HepG2 (cell line): Measurements from ENCODE around the gene PCSK6. TPM values are rescaled to one million over a fixed set of nuclear protein-coding genes. Genes with fewer than 3 reads are reported as not detected.
A peak's percentile ranks its signal among the peaks of the same experiment; 100 is the strongest.

Source experiments
- GATA4 ChIP-seq: sonication (generic); IDR thresholded peaks from 2 replicates; pipeline ENCODE4 v1.6.1; 2016; ENCODE audit warnings: antibody characterized with exemption, low read depth, borderline replicate concordance
- IKZF4 ChIP-seq: sonication (generic); formaldehyde crosslinking; IDR thresholded peaks from 2 replicates; pipeline ENCODE4 v1.5.1; 2020; ENCODE audit warnings: borderline replicate concordance, mild to moderate bottlenecking, low read depth, missing genetic modification reagents; ENCODE audit errors: not compliant biosample characterization
- KAT7 ChIP-seq: IDR thresholded peaks from 2 replicates; pipeline ENCODE4 v1.6.1; 2018; ENCODE audit warnings: borderline replicate concordance, missing compliant biosample characterization
- KLF16 ChIP-seq, 2 experiments: sonication (generic) in 1 of 2; formaldehyde crosslinking in 1 of 2; IDR thresholded peaks; 2 replicates each; pipeline versions ENCODE4 v1.6.1 to v1.8.0; 2016 to 2023; ENCODE audit warnings: missing genetic modification reagents in 2 of 2, missing compliant biosample characterization in 1 of 2
- MAF1 ChIP-seq: sonication (generic); formaldehyde crosslinking; IDR thresholded peaks from 2 replicates; pipeline ENCODE4 v1.5.0; 2020; ENCODE audit warnings: missing genetic modification reagents, borderline replicate concordance
- MBD4 ChIP-seq: IDR thresholded peaks from 2 replicates; pipeline ENCODE4 v1.6.1; 2012; ENCODE audit warnings: low read length, inconsistent platforms, borderline replicate concordance
- NFE2L2 ChIP-seq: fragments of 150-350 bp; IDR thresholded peaks from 2 replicates; pipeline ENCODE4 v1.6.1; 2014; ENCODE audit warnings: low read length
- NFYC ChIP-seq: IDR thresholded peaks from 2 replicates; pipeline ENCODE4 v1.6.1; 2016; ENCODE audit warnings: missing genetic modification reagents, missing compliant biosample characterization
- ZMAT3 ChIP-seq: sonication (generic); formaldehyde crosslinking; conservative IDR thresholded peaks from 2 replicates; pipeline ENCODE4 v1.7.0; 2021; ENCODE audit warnings: missing genetic modification reagents
- ZNF124 ChIP-seq: sonication (generic); formaldehyde crosslinking; IDR thresholded peaks from 2 replicates; pipeline ENCODE4 v1.4.0; 2020; ENCODE audit warnings: missing genetic modification reagents
- ZNF572 ChIP-seq: sonication (generic); formaldehyde crosslinking; IDR thresholded peaks from 2 replicates; pipeline ENCODE4 v1.5.1; 2020; ENCODE audit warnings: mild to moderate bottlenecking, missing genetic modification reagents
- ZNF687 ChIP-seq: sonication (generic); formaldehyde crosslinking; IDR thresholded peaks from 2 replicates; pipeline ENCODE4 v1.5.1; 2020; ENCODE audit warnings: mild to moderate bottlenecking, missing genetic modification reagents, moderate library complexity
- ZNF784 ChIP-seq: sonication (generic); formaldehyde crosslinking; IDR thresholded peaks from 2 replicates; pipeline ENCODE4 v1.5.1; 2020; ENCODE audit warnings: missing genetic modification reagents, mild to moderate bottlenecking, borderline replicate concordance
- polyA plus RNA-seq, 8 experiments: library from polyadenylated mRNA; depleted of rRNA in 3 of 8; stranded (reverse) in 7 of 8; unstranded in 1 of 8; fragments of >200 nt; fragmentation: Illumina TruSeq in 4 of 8; extraction: Trizol in 4 of 8; gene quantifications; 2 replicates each; pipeline versions ENCODE4 v1.2.1 to v1.2.3, GENCODE V29; 2011 to 2016; ENCODE audit warnings: low read depth in 4 of 8, missing spikeins in 1 of 8, mixed read lengths in 1 of 8; ENCODE audit not compliant: insufficient read depth in 1 of 8
- total RNA-seq, 5 experiments: library from RNA; depleted of rRNA; stranded (reverse); fragments of >200 nt; fragmentation: Illumina TruSeq; extraction: Trizol; gene quantifications; 2 replicates each; pipeline ENCODE4 v1.2.3, GENCODE V29; 2016; ENCODE audit warnings: low read depth in 1 of 5
- TF ChIP-seq, protein P1 (sequence below): sonication (generic); formaldehyde crosslinking; IDR thresholded peaks from 2 replicates; pipeline ENCODE4 v1.5.0; 2020; ENCODE audit warnings: mild to moderate bottlenecking, low read depth, missing genetic modification reagents, borderline replicate concordance
- TF ChIP-seq, protein P2 (sequence below): IDR thresholded peaks from 2 replicates; pipeline ENCODE4 v1.6.1; 2016; ENCODE audit warnings: mild to moderate bottlenecking

PCSK6 gene
- total and polyA plus RNA-seq, 2 of the 13 experiments (the other 11 are each of a cell fraction or from before 2014, with no cell fraction given) = 56.5 to 155 TPM

GRCh38 chr15:101294731-101295606 lies 194.5 kb downstream of the PCSK6 start, which contains the start of gene SNRPA1 (continued):
- TF ChIP-seq, protein P1, sequence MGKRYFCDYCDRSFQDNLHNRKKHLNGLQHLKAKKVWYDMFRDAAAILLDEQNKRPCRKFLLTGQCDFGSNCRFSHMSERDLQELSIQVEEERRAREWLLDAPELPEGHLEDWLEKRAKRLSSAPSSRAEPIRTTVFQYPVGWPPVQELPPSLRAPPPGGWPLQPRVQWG = no peak
- TF ChIP-seq NFE2L2 = no peak
- TF ChIP-seq ZNF124 (CRISPR knock-in tag) = peak; percentile 77
- TF ChIP-seq, protein P2, sequence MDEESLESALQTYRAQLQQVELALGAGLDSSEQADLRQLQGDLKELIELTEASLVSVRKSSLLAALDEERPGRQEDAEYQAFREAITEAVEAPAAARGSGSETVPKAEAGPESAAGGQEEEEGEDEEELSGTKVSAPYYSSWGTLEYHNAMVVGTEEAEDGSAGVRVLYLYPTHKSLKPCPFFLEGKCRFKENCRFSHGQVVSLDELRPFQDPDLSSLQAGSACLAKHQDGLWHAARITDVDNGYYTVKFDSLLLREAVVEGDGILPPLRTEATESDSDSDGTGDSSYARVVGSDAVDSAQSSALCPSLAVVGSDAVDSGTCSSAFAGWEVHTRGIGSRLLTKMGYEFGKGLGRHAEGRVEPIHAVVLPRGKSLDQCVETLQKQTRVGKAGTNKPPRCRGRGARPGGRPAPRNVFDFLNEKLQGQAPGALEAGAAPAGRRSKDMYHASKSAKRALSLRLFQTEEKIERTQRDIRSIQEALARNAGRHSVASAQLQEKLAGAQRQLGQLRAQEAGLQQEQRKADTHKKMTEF = peak; percentile 98
- TF ChIP-seq ZNF687 (CRISPR knock-in tag) = peak; percentile 96
- peak; percentile 99; the same call in 1 of the 2 replicates for TF ChIP-seq KAT7
- TF ChIP-seq GATA4 = peak; percentile 48
- TF ChIP-seq MAF1 (CRISPR knock-in tag) = no peak
- no peak for TF ChIP-seq ZNF784 (CRISPR knock-in tag)
- TF ChIP-seq IKZF4 (CRISPR knock-in tag) = no peak
- peak; percentile 85 for TF ChIP-seq ZMAT3 (CRISPR knock-in tag)
- TF ChIP-seq MBD4 = no peak
- TF ChIP-seq KLF16 (CRISPR knock-in tag; IDR thresholded peaks at IDR 0.05) = peak; percentile 100
- TF ChIP-seq ZNF572 (CRISPR knock-in tag) = no peak
- TF ChIP-seq NFYC (CRISPR knock-in tag) = peak; percentile 49; the same call in 1 of the 2 replicates
